NCI-H1048 (cell line): ENCODE data around the gene OSBPL2.

Experiments
- DNase-seq: peaks from one replicate; lab custom pipeline; 2025; lab: John Stamatoyannopoulos, UW

The OSBPL2 gene

DNA sequence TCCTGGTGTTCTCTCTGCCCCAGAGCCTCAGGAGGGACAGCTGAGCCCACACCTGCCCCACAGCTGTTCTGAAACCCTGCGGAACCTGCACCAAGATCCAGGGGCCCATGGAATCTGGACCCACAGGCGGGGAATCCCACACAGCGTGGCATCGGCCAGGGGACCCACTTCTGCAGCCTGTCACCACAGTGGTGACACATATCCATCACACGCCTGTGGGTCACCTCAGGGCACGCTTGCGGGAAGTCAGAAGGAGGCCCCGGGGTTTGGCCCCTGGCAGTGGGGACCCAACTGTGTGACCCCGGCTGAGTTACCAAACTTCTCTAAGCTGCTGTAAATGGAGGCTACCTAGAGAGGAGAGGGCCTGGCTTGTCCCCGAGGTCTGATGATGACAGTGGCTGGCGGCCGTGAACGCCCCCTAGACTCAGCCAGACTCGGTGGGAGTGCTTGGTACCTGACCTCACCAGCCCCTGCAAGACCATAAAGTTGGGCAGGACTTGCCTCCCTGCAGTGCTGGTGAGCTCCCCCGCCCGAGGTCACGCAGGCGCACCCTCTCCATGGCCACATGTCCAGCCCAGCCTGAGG, 16.0 kb upstream of the OSBPL2 start:
- no peak for DNase-seq

- no peak for DNase-seq
Measured at GRCh38 chr20:62222972-62223371, 15.3 kb upstream of the OSBPL2 start.

DNA sequence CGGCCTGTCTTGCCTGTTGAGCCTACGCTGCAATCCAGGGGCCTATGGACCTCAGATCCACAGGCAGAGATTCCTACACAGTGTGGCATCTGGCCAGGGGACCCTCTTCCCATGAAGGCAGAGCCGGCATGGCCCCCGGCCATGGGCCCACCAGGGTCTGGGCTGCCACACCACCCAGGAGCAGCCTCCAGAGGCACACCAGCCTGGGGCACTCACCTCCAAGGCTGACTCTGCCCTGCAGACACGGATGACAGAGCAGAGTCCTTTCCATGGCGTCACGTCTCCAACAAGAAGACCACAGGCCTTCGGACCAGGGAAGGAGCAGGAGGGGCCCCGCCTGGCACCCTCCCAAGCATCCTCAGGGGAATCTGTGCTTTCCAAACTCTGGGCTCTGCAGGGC, 14.8 kb upstream of the OSBPL2 start:
- no peak for DNase-seq

DNA sequence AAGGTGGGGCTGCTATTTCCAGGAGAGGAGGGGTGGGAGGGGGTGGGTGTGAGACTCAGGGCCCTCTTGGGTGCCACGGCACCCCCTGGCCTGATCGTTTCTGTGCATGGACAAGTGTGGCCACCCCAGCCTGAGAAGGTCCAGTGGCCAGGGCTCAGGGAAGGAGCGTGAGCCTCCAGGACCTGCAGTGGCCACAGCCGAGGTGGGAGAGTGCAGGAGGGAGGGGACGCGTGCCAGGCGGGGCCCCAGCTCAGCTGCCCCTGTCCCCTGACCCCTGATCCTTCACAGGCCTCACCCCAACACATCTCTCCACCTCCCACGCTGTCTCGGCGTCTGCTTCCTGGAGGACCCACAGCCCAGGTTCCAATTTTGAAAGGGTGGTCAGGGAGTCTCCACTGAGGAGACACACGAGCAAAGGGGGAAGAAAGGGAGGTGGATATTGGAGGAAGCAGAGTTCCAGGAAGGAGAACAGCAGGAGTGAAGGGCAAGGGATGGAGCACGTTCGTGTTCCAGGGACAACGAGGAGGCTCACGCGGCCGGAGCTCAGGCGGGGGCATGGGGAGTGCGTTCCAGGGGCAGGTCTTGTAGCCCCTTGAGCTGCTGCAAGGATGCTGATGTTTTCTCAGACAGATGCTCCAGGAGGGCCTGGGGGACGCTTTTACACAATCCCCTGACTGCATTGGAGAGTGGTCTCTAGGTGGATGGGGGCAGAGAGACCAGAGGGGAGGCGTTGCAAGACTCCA, 14.0 kb upstream of the OSBPL2 start:
- DNase-seq: no peak

- DNase-seq: no peak
Measured at GRCh38 chr20:62225026-62225425, 13.3 kb upstream of the OSBPL2 start.

GRCh38 chr20:62225820-62226635, 12.3 kb upstream of the OSBPL2 start:
- DNase-seq: no peak

GRCh38 chr20:62226707-62227590, 11.4 kb upstream of the OSBPL2 start:
- no peak for DNase-seq

DNA sequence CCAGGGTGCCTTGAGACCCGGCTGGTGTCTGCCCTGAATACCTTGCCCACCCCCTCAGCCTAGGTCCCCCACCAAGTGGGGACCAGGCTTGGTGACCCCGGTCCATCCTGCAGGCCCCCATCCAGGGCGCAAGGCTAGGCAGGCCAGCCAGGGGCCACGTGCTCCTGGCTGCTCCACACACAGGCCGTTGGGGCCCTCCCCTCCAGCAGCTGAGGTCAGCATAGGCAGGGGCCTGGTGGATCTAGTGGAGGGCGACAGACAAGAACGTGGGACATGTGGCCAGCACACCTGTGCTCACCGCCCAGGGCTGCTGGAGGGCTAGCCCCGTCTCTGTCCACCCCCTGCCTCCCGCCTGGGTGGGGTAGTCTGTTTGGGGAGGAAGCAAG, 10.7 kb upstream of the OSBPL2 start:
- no peak for DNase-seq

GRCh38 chr20:62227977-62228958, 10.1 kb upstream of the OSBPL2 start:
- DNase-seq: no peak

DNA sequence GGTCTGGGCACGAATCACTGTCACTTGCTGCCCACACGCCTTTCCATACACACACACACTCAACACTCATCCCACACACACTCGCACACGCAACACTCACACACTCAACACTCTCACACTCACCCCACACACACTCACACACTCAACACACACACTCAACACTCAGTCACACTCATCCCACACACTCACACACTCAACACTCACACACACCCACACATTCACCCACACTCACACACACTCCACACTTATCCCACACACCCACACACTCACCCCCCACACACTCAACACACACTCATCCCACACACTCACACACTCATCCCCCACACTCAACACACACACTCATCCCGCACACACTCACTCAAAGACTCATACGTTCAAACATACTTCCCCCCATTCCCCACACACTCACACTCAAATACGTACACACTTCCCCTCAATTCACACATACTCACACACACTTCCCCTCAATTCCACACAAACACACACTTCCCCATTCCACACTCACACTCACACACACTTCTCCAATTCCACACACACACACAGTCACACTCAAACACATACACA, 9.3 kb upstream of the OSBPL2 start:
- DNase-seq: no peak

- no peak for DNase-seq
Measured at GRCh38 chr20:62229667-62230066, 8.7 kb upstream of the OSBPL2 start.

- DNase-seq: no peak
Measured at GRCh38 chr20:62230276-62230675, 8.0 kb upstream of the OSBPL2 start.

DNA sequence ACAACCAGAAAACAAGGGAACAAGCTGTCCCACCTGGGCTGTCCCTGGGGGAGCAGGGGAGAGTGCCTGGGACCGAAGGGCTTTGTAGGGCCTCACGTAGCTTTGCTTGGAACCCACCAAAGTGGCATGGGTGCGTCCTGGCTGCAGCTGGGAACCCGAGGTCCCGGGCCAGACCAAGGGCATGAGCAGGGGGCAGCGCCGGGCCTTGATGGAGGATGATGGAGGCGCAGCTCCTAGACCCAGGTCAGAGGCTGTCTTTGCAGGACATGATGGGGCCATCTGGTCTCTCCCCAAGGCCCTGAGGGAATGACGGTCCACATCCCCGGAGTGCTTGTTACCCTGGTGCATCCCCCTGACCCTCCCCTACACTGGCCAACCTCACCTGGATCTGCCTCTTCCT, 7.6 kb upstream of the OSBPL2 start:
- DNase-seq: no peak

DNA sequence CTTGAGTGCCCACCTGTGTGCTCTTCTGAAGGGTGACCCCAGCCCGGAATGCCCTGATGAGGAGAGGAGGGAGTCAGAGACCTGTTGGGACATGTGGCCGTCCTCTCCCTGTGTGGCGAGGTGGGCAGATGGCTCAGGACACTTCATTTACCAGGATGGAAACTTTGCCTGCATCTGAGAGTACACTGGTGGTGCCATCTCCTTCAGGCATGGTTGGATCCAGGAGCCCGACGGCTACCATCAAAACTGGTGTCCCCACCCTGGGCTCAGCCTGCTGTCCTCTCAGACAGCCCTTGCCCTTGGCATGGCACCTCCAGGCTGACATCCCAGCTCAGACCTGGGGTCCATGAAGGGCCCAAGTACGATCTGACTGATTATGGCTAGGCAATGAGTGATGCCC, 7.0 kb upstream of the OSBPL2 start:
- DNase-seq: no peak

- no peak for DNase-seq
Measured at GRCh38 chr20:62232194-62232593, 6.1 kb upstream of the OSBPL2 start.

DNA sequence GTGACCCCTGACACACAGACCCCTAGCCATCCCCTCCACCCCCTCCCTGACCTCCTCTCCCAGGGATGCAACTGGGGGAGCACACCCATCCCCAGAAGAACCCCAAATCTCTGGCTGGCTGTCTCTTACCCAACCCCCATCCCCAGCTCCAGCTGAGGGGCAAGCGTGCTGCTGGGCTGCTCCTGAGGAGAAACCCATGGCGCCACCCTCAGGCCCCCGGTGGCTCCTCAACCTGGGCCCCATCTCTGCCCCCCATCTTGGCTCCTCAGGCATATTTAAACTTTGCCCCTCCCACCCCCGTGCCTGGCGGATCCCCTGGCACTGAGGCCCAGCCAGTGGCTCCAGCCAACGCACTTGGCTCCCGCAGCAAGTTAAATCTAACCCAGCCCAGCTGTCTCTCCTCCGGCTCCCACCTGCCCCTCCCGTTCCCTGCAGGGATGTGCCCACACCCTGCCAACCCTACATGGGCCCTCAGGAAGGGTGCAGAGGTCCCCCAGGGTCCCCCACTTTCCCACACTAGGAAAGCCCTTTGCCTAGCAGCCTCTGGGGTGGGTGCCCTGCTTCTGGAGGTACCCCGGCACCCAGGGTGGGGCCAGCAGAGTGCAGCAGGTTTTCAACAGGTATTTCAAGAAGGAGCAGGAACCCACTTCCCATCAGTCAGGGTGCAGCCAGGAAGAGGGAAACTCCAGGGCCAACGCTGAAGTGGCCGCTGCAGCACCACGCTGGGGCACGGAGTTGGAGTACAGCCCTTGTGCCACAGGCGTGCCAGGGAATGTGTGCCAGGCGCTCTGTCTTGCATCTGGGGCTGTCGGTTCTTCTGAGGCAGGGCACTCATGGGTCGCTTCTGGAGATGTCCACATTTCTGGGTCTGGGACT, 5.3 kb upstream of the OSBPL2 start:
- DNase-seq: no peak

- no peak for DNase-seq
Measured at GRCh38 chr20:62233684-62234083, 4.6 kb upstream of the OSBPL2 start.

GRCh38 chr20:62234339-62234738, 4.0 kb upstream of the OSBPL2 start:
- DNase-seq: no peak

DNA sequence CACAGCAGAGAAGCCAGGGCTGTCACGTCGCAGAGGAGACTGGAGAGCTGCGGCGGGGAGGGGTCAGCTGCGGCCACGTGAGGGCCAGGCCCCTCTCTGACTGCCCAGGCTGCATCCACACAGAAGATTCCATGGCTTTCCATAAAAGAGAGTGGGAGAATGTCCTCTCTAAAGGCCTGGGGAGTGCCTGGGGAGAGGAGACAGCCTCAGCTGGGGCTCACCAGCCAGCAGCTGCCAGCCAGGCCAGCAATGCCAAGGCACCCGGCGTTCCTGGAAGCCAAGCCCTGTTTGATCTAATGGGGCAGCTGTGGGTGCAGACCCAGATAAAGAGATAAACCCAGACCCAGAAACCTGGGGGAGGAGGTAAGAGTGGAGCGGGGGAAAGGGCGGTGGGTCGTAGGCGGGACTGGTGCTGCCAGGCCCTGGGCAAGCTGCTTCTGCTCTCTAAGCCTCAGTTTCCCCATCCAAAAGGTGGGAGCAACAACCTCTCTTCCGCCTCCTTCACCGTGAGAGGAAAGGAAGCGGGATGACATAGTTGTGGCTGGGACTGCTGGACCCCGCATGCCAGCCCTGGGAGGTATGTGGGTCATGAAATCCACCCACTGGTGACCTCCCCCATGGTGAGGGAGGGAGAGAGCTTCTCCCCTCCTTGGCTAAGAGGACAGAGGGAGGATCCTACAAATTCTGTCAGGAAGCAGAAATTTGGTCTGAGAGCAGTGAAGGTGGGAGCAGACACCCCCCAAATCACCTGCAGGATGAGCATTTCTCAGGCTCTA, 3.1 kb upstream of the OSBPL2 start:
- no peak for DNase-seq
